ENCODE results near the gene GPALPP1.

DNA sequence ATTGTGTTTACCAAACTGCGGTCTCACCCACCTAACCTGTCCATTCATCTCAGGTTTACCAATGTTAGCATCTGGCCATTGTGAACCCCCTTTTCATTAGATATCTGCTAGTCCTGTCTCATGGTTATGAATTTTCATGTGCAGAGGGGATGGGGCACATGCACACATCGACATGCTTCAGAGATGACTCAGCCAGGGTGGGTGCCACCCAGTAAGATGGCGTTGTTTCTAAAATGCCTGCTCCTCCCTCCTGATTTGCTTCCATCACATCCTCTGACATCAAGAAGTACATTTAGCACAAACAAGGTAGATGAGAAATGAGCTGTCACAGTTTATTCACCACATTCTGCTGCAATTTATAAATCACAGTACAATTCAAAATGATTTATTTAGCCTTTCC is 51.3 kb downstream of the GPALPP1 start:
- TF ChIP-seq, protein P1, sequence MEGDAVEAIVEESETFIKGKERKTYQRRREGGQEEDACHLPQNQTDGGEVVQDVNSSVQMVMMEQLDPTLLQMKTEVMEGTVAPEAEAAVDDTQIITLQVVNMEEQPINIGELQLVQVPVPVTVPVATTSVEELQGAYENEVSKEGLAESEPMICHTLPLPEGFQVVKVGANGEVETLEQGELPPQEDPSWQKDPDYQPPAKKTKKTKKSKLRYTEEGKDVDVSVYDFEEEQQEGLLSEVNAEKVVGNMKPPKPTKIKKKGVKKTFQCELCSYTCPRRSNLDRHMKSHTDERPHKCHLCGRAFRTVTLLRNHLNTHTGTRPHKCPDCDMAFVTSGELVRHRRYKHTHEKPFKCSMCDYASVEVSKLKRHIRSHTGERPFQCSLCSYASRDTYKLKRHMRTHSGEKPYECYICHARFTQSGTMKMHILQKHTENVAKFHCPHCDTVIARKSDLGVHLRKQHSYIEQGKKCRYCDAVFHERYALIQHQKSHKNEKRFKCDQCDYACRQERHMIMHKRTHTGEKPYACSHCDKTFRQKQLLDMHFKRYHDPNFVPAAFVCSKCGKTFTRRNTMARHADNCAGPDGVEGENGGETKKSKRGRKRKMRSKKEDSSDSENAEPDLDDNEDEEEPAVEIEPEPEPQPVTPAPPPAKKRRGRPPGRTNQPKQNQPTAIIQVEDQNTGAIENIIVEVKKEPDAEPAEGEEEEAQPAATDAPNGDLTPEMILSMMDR (IDR thresholded peaks at IDR 0.05; ENCODE audit: insufficient read depth, low read depth, low read length) = no peak
- TF ChIP-seq EZH2 (IDR thresholded peaks at IDR 0.05; ENCODE audit: insufficient read depth, low read length) = no peak
